ENCODE data around the gene ARHGAP15.
A peak's percentile ranks its signal among the peaks of the same experiment; 100 is the strongest.

The ARHGAP15 gene

GRCh38 chr2:143489145-143489544 is 359.9 kb downstream of the ARHGAP15 start:
- Histone ChIP-seq H3K27ac (peak overlapping the region in 1 of 2 donors; percentile 62), H3K4me3 (peak overlapping the region; percentile 27)
- TF ChIP-seq CTCF (IDR thresholded peaks at IDR 0.05): no peak
- no peak for DNase-seq (ENCODE audit: low spot score)

- Histone ChIP-seq H3K4me3 (no peak overlapping the region), H3K27ac (no peak overlapping the region)
- no peak for DNase-seq (ENCODE audit: low spot score)
- TF ChIP-seq CTCF (IDR thresholded peaks at IDR 0.05): no peak
Observed at GRCh38 chr2:143491131-143491530, 361.9 kb downstream of the ARHGAP15 start.

- H3K27ac ChIP-seq: no peak overlapping the region
- TF ChIP-seq CTCF (IDR thresholded peaks at IDR 0.05): no peak
- no peak for DNase-seq (ENCODE audit: low spot score)
Observed at GRCh38 chr2:143493339-143493738, 364.1 kb downstream of the ARHGAP15 start.

GRCh38 chr2:143497726-143498125 is 368.5 kb downstream of the ARHGAP15 start:
- TF ChIP-seq CTCF (IDR thresholded peaks at IDR 0.05): no peak
- no peak for DNase-seq (ENCODE audit: low spot score)
- H3K27ac ChIP-seq: no peak overlapping the region
- no peak overlapping the region for H3K4me3 ChIP-seq

More at GRCh38 chr2:143493339-143493738, 364.1 kb downstream of the ARHGAP15 start:
- no peak overlapping the region for H3K4me3 ChIP-seq

GRCh38 chr2:143498496-143498895 is 369.3 kb downstream of the ARHGAP15 start:
- TF ChIP-seq CTCF (IDR thresholded peaks at IDR 0.05): no peak
- Histone ChIP-seq H3K27ac (no peak overlapping the region), H3K4me3 (no peak overlapping the region)
- no peak for DNase-seq (ENCODE audit: low spot score)

- TF ChIP-seq CTCF (IDR thresholded peaks at IDR 0.05): no peak
- no peak overlapping the region for H3K4me3 ChIP-seq
- H3K27ac ChIP-seq: no peak overlapping the region
- no peak for DNase-seq (ENCODE audit: low spot score)
Observed at GRCh38 chr2:143499061-143499460, 369.8 kb downstream of the ARHGAP15 start.

GRCh38 chr2:143501106-143501676 is 372.0 kb downstream of the ARHGAP15 start:
- Histone ChIP-seq H3K27ac (no peak overlapping the region), H3K4me3 (no peak overlapping the region)
- no peak for TF ChIP-seq CTCF (IDR thresholded peaks at IDR 0.05)
- DNase-seq (ENCODE audit: low spot score): no peak

Data from coronary artery (tissue), 2 donors.